ENCODE data around the gene CDH23.

- no peak for TF ChIP-seq CTCF (IDR thresholded peaks at IDR 0.05)
- no peak for TF ChIP-seq POLR2A (IDR thresholded peaks at IDR 0.05)
- TF ChIP-seq EP300 (IDR thresholded peaks at IDR 0.05; ENCODE audit: low read depth) = no peak
- no peak for TF ChIP-seq POLR2AphosphoS5 (IDR thresholded peaks at IDR 0.05)
Measured at GRCh38 chr10:71782221-71782916, 385.6 kb downstream of the CDH23 start.

All from transverse colon (tissue), 4 donors.